ENCODE measurements around the gene MZT1. TPM values are rescaled to one million over a fixed set of nuclear protein-coding genes. Genes with fewer than 3 reads are reported as not detected.

MZT1 gene
- total RNA-seq, 1 experiment from 2014 or later, result 21.3 TPM

DNA sequence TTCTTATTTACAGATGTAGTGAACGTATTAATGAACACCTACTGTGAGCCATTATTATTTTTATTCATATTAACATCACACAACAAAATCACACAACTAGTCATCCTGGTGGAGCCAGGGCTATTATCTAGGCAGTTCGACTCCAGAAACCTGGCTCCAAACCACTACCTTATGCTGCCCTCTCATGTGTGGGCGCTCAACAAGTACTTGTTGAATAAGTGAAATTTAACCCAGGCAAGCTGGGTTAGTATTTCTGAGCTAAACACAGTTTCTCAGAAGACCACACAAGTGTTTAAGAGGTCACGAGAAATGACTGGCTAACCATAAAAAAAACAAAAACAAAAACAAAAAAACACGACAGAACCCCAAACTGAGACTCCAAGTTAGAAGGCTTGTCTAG, 33.6 kb downstream of the MZT1 start:
- H3K4me1 ChIP-seq (ENCODE audit: insufficient read depth, low read length), result no peaks in the 10 kb centered on the region
- H3K4ac ChIP-seq (ENCODE audit: low read depth, low read length), result no peak overlapping the region
- peaks cover 10 to 25% (median 13%) of the 10 kb centered on the region in 3 experiments for H3K36me3 Mint-ChIP-seq (ENCODE audit: insufficient read depth in 1 of 3, low read depth in 3 of 3)
- no peaks in the 10 kb centered on the region for H4K20me1 ChIP-seq (ENCODE audit: control insufficient read depth, insufficient read depth, insufficient read length)
- H3K4me3 Mint-ChIP-seq, result no peak overlapping the region
- no peak overlapping the region for H4K91ac ChIP-seq (ENCODE audit: insufficient read length, low read depth, low read length)
- H3K4me2 ChIP-seq (ENCODE audit: insufficient read depth, insufficient read length, low read length), result no peak overlapping the region
- no peak overlapping the region for H4K5ac ChIP-seq (ENCODE audit: insufficient read length, low read depth, low read length)
- H2BK12ac ChIP-seq (ENCODE audit: insufficient read length, low read depth, low read length), result no peak overlapping the region
- H3K18ac ChIP-seq (ENCODE audit: insufficient read length, low read depth, low read length), result no peak overlapping the region
- H2AK5ac ChIP-seq (ENCODE audit: insufficient read length, low read length), result no peak overlapping the region
- no peak for DNase-seq
- peaks cover 24 to 27% of the 10 kb centered on the region in 2 experiments for H3K9me3 Mint-ChIP-seq
- no peak overlapping the region for H3K9ac ChIP-seq (ENCODE audit: extremely low read depth, insufficient read length, low read length)
- no peak overlapping the region for H2BK5ac ChIP-seq (ENCODE audit: insufficient read length, low read length)
- no peak overlapping the region for H2AFZ ChIP-seq (ENCODE audit: low read length)
- H3K14ac ChIP-seq (ENCODE audit: insufficient read depth, low read length), result no peak overlapping the region
- H3K27ac Mint-ChIP-seq, result no peak overlapping the region
- H3T11ph ChIP-seq (ENCODE audit: low read length), result no peak overlapping the region
- no peak overlapping the region for H3K27ac ChIP-seq (ENCODE audit: insufficient read length, low read depth, low read length)
- H4K8ac ChIP-seq (replicated peaks; ENCODE audit: insufficient read length, low read depth, low read length), result no peak overlapping the region
- no CpG with 5 or more reads among the region's 5 CpGs for WGBS (ENCODE audit: extremely low coverage, insufficient read length, low lambda C conversion rate)
- H3K9me3 ChIP-seq (ENCODE audit: control insufficient read depth, low read depth, low read length), result peaks cover 7% of the 10 kb centered on the region
- no peak overlapping the region for H2BK20ac ChIP-seq (ENCODE audit: low read depth, low read length, poor library complexity, severe bottlenecking)
- H2BK15ac ChIP-seq (ENCODE audit: low read depth, low read length), result no peak overlapping the region
- H3K27me3 ChIP-seq (ENCODE audit: insufficient read depth, low read length), result no peaks in the 10 kb centered on the region
- no peaks in the 10 kb centered on the region for H3K79me1 ChIP-seq (ENCODE audit: insufficient read depth, low read depth, low read length, poor library complexity, severe bottlenecking)
- no peaks in the 10 kb centered on the region for H3K23me2 ChIP-seq (ENCODE audit: insufficient read length, low read depth, low read length, poor library complexity, severe bottlenecking)
- H2BK120ac ChIP-seq (ENCODE audit: low read depth, low read length, poor library complexity, severe bottlenecking), result no peak overlapping the region
- H3K79me2 ChIP-seq (ENCODE audit: insufficient read depth, low read length), result no peaks in the 10 kb centered on the region
- TF ChIP-seq, protein P1, sequence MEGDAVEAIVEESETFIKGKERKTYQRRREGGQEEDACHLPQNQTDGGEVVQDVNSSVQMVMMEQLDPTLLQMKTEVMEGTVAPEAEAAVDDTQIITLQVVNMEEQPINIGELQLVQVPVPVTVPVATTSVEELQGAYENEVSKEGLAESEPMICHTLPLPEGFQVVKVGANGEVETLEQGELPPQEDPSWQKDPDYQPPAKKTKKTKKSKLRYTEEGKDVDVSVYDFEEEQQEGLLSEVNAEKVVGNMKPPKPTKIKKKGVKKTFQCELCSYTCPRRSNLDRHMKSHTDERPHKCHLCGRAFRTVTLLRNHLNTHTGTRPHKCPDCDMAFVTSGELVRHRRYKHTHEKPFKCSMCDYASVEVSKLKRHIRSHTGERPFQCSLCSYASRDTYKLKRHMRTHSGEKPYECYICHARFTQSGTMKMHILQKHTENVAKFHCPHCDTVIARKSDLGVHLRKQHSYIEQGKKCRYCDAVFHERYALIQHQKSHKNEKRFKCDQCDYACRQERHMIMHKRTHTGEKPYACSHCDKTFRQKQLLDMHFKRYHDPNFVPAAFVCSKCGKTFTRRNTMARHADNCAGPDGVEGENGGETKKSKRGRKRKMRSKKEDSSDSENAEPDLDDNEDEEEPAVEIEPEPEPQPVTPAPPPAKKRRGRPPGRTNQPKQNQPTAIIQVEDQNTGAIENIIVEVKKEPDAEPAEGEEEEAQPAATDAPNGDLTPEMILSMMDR (conservative IDR thresholded peaks at IDR 0.05), result no peak
- no peak overlapping the region for H3K23ac ChIP-seq (ENCODE audit: insufficient read length, low read depth, low read length)
- H3K56ac ChIP-seq (ENCODE audit: insufficient read length, low read depth, low read length), result no peak overlapping the region
- H3K27me3 Mint-ChIP-seq (ENCODE audit: low read depth), result no peaks in the 10 kb centered on the region; the same call in 1 of the 2 replicates
- no peaks in the 10 kb centered on the region for H3K4me1 Mint-ChIP-seq
